Measurements from ENCODE around the gene OPN5. TPM values are rescaled to one million over a fixed set of nuclear protein-coding genes. Genes with fewer than 3 reads are reported as not detected.

Gene OPN5
- total and polyA plus RNA-seq, 12 donors = 0.16 TPM; not detected in 11

DNA sequence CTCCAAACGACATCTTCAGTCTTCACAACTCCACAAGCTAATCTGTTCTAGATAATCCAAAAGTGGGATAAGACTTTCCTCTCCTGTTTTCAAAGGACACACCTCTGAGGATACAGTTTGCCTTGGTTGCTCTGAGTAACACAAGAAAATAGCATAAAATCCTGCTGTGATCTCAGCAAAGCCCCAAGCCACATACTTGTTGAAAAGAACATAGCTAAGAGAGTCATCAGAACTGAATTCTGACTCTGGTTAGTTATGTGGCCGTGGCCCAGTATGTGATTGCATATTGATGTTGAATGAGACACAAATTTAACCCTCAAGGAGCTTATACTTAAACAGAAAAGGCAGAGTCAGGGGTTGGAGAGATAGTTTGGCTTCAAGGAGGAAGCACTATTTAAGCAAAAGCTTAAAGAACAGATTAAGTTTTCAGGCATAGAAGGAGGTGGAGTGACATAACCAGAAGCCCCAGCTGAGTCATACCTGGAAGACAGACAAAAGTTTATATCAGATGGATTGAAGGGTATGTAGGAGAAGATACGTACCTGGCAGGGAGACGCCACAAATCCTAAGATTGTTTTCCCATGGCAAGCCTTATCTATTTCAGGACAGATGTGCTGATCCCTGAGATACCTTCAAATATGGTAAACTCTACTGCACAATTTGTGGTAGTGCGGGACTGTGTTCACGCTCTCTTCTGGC, 41.2 kb downstream of the OPN5 start:
- WGBS, 4 donors = 72 to 87% (median 80%) methylated on average over 6 of the region's 6 CpGs
- Histone ChIP-seq H3K9me3 (replicated peaks in 1 of 3) (no peaks in the 10 kb centered on the region), H3K4me3 (no peak overlapping the region), H3K4me1 (replicated peaks in 1 of 2) (no peaks in the 10 kb centered on the region), H3K27me3 (no peaks in the 10 kb centered on the region), H3K36me3 (replicated peaks in 1 of 2) (no peaks in the 10 kb centered on the region), H3K27ac (no peak overlapping the region)
- TF ChIP-seq, protein P1, sequence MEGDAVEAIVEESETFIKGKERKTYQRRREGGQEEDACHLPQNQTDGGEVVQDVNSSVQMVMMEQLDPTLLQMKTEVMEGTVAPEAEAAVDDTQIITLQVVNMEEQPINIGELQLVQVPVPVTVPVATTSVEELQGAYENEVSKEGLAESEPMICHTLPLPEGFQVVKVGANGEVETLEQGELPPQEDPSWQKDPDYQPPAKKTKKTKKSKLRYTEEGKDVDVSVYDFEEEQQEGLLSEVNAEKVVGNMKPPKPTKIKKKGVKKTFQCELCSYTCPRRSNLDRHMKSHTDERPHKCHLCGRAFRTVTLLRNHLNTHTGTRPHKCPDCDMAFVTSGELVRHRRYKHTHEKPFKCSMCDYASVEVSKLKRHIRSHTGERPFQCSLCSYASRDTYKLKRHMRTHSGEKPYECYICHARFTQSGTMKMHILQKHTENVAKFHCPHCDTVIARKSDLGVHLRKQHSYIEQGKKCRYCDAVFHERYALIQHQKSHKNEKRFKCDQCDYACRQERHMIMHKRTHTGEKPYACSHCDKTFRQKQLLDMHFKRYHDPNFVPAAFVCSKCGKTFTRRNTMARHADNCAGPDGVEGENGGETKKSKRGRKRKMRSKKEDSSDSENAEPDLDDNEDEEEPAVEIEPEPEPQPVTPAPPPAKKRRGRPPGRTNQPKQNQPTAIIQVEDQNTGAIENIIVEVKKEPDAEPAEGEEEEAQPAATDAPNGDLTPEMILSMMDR (IDR thresholded peaks at IDR 0.05) = no peak
- no peak for TF ChIP-seq POLR2A (IDR thresholded peaks at IDR 0.05)
- DNase-seq = no peak
- intact Hi-C loops (cut with DNase I) = no loop called here

DNA sequence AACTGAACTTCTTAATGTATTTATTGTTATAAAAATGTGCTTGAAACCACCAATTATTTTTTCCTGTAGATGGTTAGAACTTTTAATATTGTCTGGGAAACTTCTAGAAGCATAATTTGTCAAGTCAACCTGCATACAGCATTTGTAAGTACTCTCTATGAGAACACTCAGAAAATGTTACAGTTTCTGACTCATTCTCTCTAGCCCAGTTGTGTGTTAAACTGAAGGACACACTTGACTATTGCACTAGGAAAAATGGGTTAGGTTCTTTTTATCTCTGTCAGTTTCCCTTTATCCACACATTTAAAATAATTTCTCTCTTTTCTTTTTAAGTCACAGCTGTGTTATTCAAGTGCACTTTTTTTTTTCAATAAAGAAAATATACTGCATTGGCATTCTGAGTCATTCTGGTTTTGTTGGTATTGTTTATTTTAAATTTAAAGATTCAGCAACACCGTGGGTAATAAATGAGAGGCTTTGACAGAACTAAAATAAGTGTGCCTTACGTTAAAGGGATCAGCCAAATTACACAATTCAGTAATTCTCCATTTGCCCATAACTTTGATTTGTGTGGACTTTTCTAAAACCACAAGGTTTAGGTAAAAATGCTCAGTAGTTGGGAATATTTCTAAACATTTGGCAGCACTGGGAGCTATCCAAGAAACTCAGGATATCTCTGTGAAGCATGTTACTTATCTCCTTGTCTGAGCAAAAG, 50.7 kb downstream of the OPN5 start:
- TF ChIP-seq POLR2A (IDR thresholded peaks at IDR 0.05) = no peak
- TF ChIP-seq, protein P1 (IDR thresholded peaks at IDR 0.05) = no peak

DNA sequence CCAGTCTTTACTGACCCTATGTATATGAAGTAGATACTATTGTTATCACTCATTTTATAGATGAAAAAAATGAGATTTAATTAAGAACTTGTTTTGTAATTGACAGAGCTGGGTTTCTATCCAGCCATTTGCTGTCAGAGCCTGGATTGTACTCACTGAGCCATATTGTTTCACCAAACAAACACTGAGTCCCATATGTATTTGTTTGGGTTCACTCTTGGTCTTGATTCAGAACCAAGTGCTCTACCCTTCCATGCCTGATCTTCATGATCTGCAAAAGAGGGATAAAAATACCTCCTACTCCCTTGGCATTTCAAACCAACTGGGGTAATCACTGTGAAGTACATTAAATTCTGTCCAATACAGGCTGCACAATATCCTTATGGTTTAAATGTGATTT, 52.4 kb downstream of the OPN5 start:
- Histone ChIP-seq H3K4me1 (replicated peaks in 1 of 2) (peaks cover 0 to 4% of the 10 kb centered on the region in 2 donors), H3K4me3 (no peak overlapping the region), H3K9me3 (replicated peaks in 1 of 3) (no peaks in the 10 kb centered on the region), H3K27ac (no peak overlapping the region), H3K36me3 (replicated peaks in 1 of 2) (no peaks in the 10 kb centered on the region), H3K27me3 (no peaks in the 10 kb centered on the region)
- TF ChIP-seq, protein P1 (IDR thresholded peaks at IDR 0.05) = no peak
- no peak for TF ChIP-seq POLR2A (IDR thresholded peaks at IDR 0.05)
- intact Hi-C loops (cut with DNase I) = no loop called here
- DNase-seq = no peak

More for the DNA sequence above, 50.7 kb downstream of the OPN5 start:
- H3K4me1 ChIP-seq (replicated peaks in 1 of 2) = peaks cover 0 to 4% of the 10 kb centered on the region in 2 donors
- H3K9me3 ChIP-seq (replicated peaks in 1 of 3) = no peaks in the 10 kb centered on the region
- no peak for DNase-seq
- H3K27me3 ChIP-seq = no peaks in the 10 kb centered on the region
- H3K36me3 ChIP-seq (replicated peaks in 1 of 2) = no peaks in the 10 kb centered on the region
- intact Hi-C loops (cut with DNase I) = no loop called here
- 15 to 22% (median 15%) methylated on average over 2 of the region's 2 CpGs for WGBS, 4 donors
- no peak overlapping the region for H3K27ac ChIP-seq
- no peak overlapping the region for H3K4me3 ChIP-seq

DNA sequence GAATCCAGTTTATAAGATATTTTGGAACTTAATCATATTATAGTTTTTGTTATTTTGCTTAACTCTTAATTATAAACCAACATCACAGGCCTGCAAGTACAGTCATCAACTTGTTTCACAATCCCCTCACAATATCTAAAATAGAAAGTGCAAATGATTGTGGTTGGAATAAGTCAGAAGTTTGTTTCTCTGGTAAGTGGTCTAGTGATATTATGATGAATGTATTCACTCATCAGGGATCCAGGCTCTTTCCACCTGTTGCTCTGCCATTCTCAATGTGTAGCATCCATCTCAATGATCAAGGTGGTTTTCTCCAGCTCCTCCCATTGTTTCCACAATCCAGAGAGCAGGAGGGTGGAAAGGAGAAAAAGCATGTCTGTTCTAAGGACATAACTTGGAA, 54.2 kb downstream of the OPN5 start:
- H3K4me3 ChIP-seq = no peak overlapping the region
- H3K36me3 ChIP-seq (replicated peaks in 1 of 2) = no peaks in the 10 kb centered on the region
- H3K4me1 ChIP-seq (replicated peaks in 1 of 2) = peaks cover 0 to 4% of the 10 kb centered on the region in 2 donors
- TF ChIP-seq, protein P1 (IDR thresholded peaks at IDR 0.05) = no peak
- no peak for TF ChIP-seq POLR2A (IDR thresholded peaks at IDR 0.05)
- H3K9me3 ChIP-seq (replicated peaks in 1 of 3) = no peaks in the 10 kb centered on the region
- DNase-seq = no peak
- intact Hi-C loops (cut with DNase I) = no loop called here
- no peaks in the 10 kb centered on the region for H3K27me3 ChIP-seq
- no peak overlapping the region for H3K27ac ChIP-seq

All from adrenal gland (tissue), 12 donors.